IMR-90 (cell line): Measurements from ENCODE around the gene MAGEB3.

Experiments used
- BHLHE40 ChIP-seq: fragments of 150-350 bp; IDR thresholded peaks from 2 replicates; pipeline ENCODE4 v1.6.1; 2016; ENCODE audit warnings: mild to moderate bottlenecking, low read depth, low read length
- CEBPB ChIP-seq: IDR thresholded peaks from 2 replicates; pipeline ENCODE4 v1.6.1; 2012; ENCODE audit warnings: low read depth, low read length, improper control_type of control experiment
- TF ChIP-seq, protein P1 (sequence below): conservative IDR thresholded peaks from 2 replicates; pipeline ENCODE4 v1.5.1; 2012; ENCODE audit warnings: mild to moderate bottlenecking, low read depth, low read length, improper control_type of control experiment

DNA sequence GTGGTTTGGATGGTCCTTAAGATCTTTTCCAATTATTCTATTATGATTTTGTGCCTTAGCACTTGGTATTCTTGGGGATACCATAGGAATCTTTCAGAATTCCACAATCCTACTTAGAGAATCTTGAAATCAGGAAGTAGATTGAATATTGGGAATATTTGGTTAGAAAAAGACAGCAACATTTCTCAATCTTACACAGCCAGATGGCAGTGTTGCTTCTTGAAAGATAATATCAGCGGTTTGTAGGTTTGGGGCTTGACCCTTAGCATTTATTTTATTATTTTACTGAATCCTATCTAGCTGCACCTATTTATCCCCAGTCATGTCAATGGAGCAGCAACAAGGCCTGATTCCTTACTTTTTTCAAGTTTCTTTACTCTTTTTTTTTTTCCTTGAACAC lies 45.0 kb downstream of the MAGEB3 start:
- TF ChIP-seq, protein P1, sequence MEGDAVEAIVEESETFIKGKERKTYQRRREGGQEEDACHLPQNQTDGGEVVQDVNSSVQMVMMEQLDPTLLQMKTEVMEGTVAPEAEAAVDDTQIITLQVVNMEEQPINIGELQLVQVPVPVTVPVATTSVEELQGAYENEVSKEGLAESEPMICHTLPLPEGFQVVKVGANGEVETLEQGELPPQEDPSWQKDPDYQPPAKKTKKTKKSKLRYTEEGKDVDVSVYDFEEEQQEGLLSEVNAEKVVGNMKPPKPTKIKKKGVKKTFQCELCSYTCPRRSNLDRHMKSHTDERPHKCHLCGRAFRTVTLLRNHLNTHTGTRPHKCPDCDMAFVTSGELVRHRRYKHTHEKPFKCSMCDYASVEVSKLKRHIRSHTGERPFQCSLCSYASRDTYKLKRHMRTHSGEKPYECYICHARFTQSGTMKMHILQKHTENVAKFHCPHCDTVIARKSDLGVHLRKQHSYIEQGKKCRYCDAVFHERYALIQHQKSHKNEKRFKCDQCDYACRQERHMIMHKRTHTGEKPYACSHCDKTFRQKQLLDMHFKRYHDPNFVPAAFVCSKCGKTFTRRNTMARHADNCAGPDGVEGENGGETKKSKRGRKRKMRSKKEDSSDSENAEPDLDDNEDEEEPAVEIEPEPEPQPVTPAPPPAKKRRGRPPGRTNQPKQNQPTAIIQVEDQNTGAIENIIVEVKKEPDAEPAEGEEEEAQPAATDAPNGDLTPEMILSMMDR = peak; percentile 41
- no peak for TF ChIP-seq CEBPB
- no peak for TF ChIP-seq BHLHE40
